NK-92 (cell line): ENCODE measurements around the gene MARK4.
"Not testable (repeated sequence)": the region's sequence is repeated elsewhere in the genome, so short reads cannot be mapped to it uniquely, and the experiment has no call there.

Experiments
- DNase-seq: peaks from one replicate; lab custom pipeline; 2025; ENCODE audit not compliant: unreplicated experiment; lab: John Stamatoyannopoulos, UW

The MARK4 gene

DNA sequence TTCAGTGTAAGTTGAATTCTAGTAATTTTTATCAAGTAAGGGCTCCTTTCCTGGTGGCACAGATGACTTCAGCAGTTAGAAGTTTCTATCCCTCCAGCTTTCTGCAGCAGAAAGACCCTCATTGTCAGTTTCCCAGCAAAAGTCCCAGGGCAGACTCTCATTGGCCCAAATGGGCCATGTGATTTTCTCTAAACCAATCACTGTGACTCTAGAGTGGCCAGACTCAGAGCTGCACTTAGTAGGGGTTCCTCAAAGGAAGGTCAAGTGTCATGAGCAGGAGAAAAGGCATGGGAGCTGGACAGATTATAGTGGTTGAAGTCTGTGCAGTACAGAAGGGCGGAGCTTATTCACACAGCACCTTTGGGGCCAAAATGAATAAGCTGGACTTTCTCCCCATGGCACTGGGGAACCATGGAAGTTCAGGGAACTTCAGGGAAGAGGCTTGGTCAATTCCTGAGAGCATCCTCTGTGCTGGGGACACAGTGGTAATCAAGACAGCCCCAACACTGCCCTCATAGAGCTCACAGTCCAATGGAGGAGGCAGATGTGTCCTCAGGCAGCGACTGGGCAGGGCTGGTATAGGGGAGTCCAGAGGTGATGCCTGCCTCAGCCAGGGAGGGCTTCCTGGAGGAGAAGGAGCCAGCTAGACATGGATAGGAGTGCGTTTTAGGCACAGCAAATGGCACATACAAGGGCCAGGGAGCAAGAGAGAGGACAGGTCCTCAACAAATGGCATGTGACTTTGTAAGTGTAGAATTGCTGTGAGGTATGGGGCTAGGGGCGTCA, 53.3 kb downstream of the MARK4 start:
- no peak for DNase-seq

DNA sequence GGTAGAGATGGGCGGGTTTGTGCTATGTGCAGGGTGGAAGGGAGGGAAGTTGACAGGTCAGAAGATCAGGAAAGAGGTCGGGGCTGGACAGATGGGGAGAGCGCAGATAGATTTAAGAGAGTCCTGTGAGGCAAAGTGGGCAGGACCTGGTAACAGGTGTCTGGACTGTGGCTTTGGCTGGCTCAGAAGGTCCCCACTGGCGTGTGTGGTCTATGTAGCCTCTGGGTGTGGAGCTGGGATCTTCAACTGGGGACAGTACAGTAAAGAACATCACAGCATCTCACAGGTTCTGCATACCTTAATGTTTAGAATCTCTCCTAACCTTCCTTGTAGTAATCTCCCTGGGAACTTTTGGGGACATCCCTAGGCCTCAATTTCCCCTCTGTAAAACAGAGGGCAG, 53.9 kb downstream of the MARK4 start:
- no peak for DNase-seq

DNA sequence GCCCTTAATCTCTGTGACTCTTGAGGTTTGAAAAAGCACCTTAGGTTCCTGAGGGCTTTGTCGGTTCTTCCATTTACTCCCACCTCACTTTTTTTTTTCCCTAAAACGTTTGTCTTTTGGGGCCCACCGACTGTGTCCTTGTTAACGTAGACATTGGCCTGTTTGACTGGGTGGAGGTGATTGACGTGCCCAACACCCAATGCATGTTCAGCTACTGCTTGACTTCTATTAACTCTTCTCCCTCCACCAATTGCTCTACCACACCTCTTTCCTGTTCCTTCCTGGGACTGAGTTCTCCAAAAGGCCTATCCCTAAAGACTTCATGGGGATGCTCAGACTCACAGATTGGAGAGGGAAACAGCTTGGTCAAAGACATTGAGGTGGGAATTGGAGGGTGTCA, 54.4 kb downstream of the MARK4 start:
- DNase-seq: no peak

DNA sequence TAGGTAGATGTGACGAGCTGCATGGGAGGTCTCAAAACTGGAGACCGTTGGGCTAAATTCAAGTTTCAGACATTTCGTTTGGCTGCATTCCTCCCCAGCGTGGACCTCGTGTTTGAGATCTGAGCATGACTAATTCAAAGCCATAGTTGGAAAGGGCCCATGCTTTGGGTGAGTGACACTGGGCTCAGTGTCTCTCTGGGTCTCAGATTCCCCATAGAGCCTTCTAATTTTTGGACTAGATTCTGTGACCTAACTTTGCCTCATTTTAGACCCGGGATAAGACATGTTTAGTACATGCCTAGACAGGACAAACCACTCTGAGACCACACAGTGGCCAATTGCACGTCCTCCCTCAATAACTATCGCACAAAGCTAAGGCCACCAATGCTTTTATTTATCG, 55.0 kb downstream of the MARK4 start:
- no peak for DNase-seq

DNA sequence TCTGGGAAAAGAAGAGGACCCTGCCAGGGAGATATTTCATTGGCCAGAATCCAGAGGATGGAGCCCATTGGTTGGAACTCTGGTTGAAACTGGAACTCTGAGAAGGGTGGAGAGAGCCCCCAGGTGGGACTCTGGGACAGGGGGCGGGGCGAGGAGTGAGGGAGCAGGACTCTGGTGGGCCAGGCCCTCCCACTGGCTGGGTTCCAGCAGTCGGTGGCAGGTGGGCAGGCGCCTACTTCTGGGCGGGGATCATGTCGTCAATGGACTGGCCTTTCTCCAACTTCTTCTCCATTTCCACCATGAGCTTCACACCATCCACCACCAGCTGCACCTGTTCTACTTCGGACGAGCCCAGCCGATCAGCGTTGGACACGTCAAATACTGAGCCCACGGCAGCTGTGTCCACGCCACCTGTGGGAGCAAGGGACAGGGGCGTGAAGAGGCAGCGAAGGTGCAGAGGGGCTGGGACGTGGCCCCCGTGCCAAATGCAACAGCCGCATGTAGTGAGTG, 55.5 kb downstream of the MARK4 start:
- no peak for DNase-seq

DNA sequence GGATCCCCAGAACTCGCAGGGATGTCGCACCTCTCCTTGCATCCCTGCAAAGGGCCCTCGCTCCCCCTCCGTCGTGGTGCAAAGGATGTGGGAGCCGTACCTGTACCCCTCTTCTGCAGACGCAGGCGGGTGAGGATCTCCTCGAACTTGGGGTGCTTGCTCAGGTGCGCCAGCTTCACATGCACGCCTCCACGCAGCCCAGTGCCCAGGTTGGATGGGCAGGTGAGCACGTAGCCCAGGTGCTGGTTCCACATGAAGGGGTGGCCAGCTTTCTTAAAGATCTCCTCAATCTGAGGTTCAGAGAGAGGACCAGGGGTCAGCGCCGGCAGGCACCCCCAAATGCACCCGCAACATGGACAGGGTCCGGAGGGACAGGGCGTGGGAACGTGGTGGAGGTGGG, 56.3 kb downstream of the MARK4 start:
- DNase-seq: no peak

DNA sequence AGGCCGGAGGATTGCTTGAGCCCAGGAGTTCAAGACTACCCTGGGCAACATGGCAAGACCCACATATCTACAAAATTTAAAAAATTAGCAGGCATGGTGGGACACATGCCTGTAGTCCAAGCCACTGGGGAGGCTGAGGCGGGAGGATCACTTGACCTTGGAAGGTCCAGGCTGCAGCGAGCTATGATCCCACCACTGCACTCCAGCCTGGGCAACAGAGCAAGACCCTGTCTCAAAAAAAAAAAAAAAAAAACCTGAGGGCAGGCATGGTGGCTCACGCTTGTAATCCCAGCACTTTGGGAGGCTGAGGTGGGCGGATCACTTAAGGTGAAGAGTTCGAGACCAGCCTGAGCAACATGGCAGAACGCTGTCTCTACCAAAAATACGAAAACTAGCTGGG, 58.3 kb downstream of the MARK4 start:
- not testable (repeated sequence) for DNase-seq

DNA sequence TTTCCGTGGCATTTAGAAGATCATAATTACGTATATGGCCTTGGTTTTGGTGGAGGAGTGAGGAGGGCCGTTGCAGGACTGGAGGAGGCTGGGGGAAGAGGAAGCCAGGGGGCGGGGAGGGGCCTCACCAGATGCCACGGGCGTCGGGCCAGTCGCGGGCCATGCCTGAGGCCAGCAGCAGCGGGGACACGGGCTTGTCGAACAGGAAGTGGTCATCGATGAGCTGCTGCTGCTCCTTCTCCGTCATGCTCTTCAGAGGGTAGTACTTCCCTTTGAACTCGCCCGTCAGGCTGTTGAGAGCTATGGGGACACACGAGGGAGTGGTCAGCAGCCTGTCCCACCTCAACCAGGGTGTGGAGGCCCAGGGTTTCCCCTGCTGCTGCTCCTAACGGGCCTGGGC, 60.5 kb downstream of the MARK4 start:
- no peak for DNase-seq

DNA sequence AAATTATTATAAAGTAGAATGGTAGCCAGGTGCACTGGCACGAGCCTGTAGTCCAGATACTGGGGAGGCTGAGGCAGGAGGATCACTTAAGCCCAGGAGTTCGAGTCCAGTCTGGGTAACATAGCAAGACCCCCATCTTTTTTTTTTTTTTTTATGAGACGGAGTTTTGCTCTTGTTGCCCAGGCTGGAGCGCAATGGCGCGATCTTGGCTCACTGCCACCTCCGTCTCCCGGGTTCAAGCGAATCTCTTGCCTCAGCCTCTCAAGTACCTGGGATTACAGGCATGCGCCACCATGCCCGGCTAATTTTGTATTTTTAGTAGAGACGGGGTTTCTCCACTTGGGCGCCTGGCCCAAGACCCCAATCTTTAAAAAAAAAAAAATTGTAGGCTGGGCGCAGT, 61.2 kb downstream of the MARK4 start:
- DNase-seq: not testable (repeated sequence)

DNA sequence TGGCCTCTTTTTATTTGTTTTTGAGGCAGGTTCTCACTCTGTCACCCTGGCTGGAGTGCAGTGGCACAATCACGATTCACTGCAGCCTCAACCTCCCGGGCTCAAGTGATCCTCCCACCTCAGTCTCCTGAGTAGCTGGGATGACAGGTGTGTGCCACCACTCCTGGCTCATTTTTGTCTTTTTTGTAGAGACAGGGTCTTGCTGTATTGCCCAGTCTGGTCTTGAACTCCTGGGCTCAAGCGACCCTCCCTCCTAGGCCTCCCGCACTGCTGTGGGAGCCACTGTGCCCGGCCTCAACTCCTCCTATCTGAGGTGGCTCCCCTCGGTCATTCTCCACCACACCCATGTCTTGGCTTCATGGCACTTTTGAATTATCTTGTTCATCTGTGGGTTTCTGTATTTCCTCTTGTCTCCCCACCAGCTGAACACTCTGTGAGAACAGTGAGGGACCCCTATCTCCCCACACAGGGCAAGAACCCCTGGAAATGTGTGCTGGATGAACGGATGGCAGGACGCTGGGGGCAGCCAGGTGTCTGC, 63.7 kb downstream of the MARK4 start:
- DNase-seq: no peak

DNA sequence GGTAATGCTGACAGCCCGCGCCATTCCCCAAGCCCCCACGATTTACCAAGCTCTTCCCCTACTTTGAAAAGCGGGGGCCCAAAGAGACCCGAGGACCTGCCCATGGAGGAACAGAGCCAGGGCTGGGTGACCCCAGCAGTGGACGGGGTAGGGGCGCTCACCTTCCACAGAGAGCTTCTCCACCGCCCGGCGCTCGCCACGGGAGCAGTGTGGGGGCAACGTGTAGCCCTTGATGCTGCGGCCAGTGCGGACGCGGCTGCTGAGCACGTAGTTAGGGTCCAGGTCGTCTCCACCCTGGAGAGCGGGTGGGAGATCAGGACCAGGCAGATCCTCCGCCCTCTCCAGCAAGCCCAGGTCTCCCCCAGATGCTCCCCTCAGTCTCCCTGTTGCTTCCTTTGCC, 64.2 kb downstream of the MARK4 start:
- DNase-seq: no peak

DNA sequence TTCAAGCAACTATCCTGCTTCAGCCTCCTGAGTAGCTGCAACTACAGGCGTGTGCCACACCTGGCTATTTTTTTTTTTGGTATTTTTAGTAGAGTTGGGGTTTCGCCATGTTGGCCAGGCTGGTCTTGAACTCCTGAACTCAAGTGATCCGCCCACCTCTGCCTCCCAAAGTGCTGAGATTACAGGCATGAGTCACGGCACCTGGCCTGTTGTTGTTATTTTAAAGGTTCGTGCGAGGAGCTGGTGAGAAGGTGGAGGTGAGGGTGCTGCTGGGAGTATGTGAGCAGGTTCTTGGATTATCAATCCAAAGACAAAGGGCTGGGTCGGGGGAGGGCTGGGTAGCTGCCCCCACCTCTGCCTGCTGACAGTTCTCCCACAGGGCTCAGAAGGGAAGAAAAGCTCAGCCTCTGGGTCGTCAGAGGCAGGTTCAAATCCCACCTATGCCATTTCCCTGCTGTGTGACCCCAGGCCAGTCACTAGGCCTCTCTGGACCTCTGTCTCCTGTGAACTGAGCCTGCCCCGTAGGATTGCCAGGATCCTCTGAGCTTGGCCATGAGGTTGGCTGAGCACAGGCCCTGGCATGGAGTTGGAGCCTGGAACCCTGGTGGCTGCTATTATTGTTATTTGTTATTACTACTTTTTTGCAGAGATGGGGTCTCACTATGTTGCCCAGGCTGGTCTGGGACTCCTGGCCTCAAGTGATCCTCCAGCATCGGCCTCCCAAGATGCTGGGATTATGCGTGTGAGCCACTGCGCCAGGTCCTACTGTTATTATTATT, 70.1 kb downstream of the MARK4 start:
- no peak for DNase-seq

DNA sequence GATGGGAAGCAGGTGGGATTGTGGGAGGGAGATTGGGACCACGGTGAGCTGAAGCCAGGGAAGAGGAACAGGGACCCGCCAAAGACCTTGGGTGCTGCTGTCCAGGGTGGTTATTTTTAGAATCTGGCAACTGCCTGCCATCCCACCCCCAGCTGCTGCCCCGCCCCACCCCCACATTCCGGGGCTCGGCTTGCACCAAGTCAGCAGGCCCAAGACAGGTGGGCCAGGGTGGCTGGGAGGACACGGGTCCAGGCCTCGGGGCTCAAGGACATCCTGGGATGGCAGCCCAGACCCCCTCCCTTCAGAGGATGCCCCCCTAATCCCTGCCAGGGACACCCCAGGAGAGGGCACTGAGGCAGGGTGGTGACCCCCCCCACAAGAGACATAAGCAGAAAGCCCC, 70.8 kb downstream of the MARK4 start:
- no peak for DNase-seq

DNA sequence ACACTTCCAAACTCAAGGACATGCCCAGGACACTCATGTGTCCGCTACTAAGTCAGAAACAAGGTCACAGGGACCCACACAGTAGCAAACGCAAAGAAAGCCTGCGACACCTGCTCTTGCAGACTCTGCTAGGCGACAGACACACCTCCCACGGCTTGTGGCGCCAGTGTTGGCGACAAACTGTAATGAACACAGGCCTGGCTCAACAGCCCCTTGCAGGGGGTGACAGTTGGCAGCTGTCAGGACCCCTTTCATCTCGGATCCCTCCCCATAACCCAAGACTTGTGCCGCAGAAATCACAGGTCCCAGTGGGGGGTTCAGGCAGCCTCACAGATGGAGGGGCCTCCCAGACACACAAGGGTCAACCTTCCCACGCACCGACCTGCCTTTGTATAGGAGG, 71.2 kb downstream of the MARK4 start:
- DNase-seq: no peak

DNA sequence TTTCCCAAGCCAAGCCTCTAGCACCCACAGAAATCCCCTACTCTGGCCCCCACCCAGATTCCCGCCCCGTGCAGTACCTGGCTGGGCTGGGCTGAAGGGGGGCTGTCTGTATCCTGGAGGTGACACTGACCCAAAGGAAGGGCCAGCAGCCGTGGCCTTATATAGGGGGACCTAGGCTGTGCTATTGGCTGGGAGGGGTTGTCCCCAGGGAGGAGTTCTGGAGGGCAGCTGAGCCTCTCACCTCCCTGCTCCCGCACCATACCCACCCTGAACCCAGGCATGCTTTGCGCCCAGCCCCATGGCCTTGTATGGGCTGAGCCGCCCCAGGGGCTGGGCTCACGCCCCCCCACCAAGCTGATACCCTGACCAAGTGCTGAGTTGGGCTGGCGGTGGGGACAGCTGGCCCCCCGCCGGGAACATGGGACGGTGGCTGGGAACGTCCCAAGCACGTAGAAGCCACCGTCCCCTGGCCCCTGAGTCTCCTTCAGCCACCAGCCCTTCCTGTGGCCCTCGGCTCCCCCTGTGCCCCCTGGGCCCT, 71.7 kb downstream of the MARK4 start, which contains the start of gene CKM:
TSS of gene CKM (minus strand) at position 132 of the 538 bp plus-strand sequence. CDS start 3,162 bp downstream, outside the sequence.
- no peak for DNase-seq

DNA sequence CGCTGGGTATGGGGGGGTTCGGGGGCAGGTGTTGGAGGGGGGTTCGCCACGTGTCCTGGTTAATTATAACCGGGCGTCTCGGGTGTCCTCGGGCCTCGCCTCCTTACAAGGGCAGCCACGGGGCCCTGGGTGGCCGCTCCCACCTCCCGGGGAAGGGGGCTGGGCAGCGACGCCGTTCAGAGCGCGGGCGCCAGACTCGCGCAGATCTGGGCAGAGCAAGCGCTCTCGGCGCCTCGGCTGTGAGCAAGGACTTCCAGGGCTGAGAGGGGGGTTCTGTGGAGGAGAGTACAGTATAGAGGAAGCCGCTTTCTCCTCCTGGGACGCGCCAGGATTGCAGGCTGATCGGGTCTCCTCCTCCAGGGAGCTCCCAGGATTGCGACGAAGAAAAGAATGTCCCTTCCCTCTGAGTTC, 72.6 kb downstream of the MARK4 start:
- no peak for DNase-seq

DNA sequence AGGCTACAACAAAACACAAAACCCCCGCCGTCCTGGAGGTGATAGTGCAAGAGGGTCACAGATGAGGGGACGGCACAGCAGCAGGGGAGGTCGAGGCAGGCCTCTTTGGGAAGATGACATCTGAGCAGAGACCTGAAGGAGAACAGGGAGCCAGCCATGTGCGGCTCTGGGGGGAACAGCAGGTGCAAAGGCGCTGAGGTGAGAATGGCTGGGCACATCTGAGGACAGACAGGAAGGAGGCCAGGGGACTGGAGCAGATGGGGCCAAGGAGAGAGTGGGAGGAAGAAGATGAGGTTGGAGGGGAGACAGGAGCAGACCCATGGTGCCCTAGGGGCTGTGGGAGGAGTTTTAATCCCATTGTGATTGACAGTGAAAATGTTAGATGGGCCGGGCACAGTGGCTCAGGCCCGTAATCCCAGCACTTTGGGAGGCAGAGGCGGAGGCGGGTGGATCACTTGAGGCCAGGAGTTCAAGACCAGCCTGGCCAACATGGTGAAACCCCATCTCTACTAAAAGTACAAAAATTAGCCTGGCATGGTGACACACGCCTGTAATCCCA, 73.4 kb downstream of the MARK4 start:
- no peak for DNase-seq

DNA sequence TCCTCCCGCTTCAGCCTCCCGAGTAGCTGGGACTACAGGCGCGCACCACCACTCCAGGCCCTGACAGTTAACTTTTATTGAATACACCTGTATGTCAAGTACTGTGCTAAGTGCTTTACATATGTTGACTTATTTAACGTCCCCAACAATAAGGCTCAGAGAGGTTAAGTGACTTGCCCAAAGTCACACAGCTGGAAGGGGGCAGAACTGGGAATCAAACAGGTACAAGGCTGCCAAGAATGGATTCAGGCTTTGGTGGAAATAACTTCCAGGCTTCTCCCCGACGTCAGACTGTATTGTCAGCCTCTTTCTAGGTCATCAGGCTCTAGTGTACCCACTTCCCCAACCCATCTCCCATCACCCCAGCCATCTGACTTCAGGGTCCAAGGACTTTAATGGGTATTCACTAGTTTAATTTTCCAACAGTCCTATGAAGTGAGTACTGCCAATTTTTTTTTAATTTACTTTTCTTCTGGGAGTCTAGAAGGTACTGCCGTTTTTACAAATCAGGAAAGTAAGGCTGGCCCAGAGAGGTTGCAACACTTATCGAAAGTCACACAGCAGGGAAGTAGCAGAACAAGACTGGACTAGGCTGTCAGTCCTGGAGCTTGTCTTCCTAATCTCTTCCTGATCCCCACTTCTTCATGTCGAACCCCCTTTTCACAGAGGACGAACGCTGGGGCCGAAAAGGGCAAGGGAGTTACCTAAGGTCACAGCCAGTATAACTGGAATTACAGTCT, 76.5 kb downstream of the MARK4 start:
- DNase-seq: no peak

DNA sequence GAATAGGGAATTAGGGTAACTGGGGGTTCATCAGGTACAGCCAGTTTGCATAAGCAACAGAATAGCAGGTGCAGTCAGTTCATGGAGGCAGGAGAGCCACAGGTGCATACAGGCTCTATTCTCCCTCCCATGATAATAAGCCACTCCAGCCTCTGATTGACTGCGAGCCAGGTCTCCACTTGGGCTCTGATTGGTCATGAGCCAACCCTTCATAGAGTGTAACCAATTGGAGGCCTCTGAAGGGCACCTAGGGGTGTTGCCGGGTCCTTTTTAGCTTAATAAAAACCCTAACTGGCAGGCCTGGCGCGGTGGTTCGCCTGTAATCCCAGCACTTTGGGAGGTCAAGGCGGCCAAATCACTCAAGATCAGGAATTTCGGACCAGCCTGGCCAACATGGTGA, 80.3 kb downstream of the MARK4 start:
- no peak for DNase-seq

DNA sequence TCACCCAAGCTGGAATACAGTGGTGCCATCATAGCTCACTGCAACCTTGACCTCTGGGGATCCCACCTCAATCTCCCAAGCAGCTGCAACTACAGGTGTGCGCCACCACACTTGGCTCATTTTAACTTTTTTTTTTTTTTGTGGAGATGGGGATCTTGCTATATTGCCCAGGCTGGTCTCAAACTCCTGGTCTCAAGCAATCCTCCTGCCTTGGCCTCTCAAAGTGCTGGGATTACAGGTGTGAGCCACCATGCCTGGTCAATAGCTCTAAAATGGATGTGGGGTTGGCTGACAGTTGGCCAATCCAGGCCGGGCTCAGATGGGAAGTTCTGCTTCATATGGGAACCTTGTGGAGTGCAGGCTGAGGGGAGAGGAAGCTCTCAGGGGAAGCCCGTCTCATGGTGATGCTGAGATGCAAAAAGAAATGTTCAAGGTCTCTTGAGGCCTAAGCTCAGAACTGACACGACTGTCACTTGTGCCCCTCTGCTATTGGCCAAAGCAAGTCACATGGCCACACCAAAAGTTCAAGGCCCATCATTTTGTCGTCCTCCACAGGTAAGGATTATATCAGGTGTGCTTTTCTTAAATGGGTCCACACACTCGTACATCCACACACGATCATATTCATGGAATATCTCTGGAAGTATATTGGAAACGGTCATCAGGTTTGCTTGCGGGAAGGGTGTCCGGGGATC, 82.7 kb downstream of the MARK4 start:
- no peak for DNase-seq
